Activated naive CD8-positive, alpha-beta T cell treated with anti-CD3 and anti-CD28 coated beads for 36 hours (primary cell): ENCODE results near the gene SUGT1. TPM values are rescaled to one million over a fixed set of nuclear protein-coding genes. Genes with fewer than 3 reads are reported as not detected.
"Not testable (repeated sequence)": the region's sequence is repeated elsewhere in the genome, so short reads cannot be mapped to it uniquely, and the experiment has no call there.

ENCODE experiments used
- DNase-seq: peaks from one replicate; pipeline ENCODE4 v3.0.0; 2021
- H3K27ac Mint-ChIP-seq: one replicate; pipeline ENCODE4 v1.8.0; 2022; ENCODE audit warnings: mild to moderate bottlenecking, moderate library complexity, mixed read lengths
- H3K27me3 Mint-ChIP-seq: one replicate; pipeline ENCODE4 v1.8.0; 2022; ENCODE audit warnings: mild to moderate bottlenecking, mixed read lengths
- H3K36me3 Mint-ChIP-seq: one replicate; pipeline ENCODE4 v1.8.0; 2021; ENCODE audit warnings: mild to moderate bottlenecking, mixed read lengths
- H3K4me1 Mint-ChIP-seq: one replicate; pipeline ENCODE4 v1.8.0; 2021; ENCODE audit warnings: mixed read lengths
- H3K4me3 Mint-ChIP-seq: one replicate; pipeline ENCODE4 v1.8.0; 2022; ENCODE audit warnings: mild to moderate bottlenecking, moderate library complexity, mixed read lengths
- H3K9me3 Mint-ChIP-seq: one replicate; pipeline ENCODE4 v1.8.0; 2022; ENCODE audit warnings: mixed read lengths
- total RNA-seq, 2 experiments: library from RNA; stranded (reverse); gene quantifications; one replicate each; pipeline ENCODE4 v1.2.3, GENCODE V29; 2021

SUGT1 gene
- 10 to 100 TPM; 63.6 TPM for total RNA-seq

GRCh38 chr13:52652196-52652979 is at the start of gene SUGT1:
SUGT1 (plus strand) TSS chr13:52652836; CDS start chr13:52652921, 85 bp downstream.
- peaks cover 22% of the 10 kb centered on the region for H3K36me3 Mint-ChIP-seq

GRCh38 chr13:52603316-52603715 is 49.3 kb upstream of the SUGT1 start:
- H3K27ac Mint-ChIP-seq, H3K36me3 Mint-ChIP-seq, DNase-seq, H3K9me3 Mint-ChIP-seq, H3K4me1 Mint-ChIP-seq, H3K4me3 Mint-ChIP-seq: not testable (repeated sequence)
- H3K27me3 Mint-ChIP-seq, result peaks cover 31% of the 10 kb centered on the region

More at GRCh38 chr13:52652196-52652979, at the start of gene SUGT1:
- H3K27me3 Mint-ChIP-seq, result no peaks in the 10 kb centered on the region
- no peak within 1 kb of the TSS for H3K27ac Mint-ChIP-seq
- peak; percentile 96 for DNase-seq
- no peaks in the 10 kb centered on the region for H3K9me3 Mint-ChIP-seq
- H3K4me1 Mint-ChIP-seq, result peaks cover 17% of the 10 kb centered on the region
- no peak within 1 kb of the TSS for H3K4me3 Mint-ChIP-seq

GRCh38 chr13:52606126-52606525 is 46.5 kb upstream of the SUGT1 start:
- H3K27ac Mint-ChIP-seq, H3K36me3 Mint-ChIP-seq, H3K4me3 Mint-ChIP-seq, DNase-seq, H3K9me3 Mint-ChIP-seq, H3K27me3 Mint-ChIP-seq, H3K4me1 Mint-ChIP-seq: not testable (repeated sequence)

- not testable (repeated sequence) for H3K9me3 Mint-ChIP-seq, H3K4me1 Mint-ChIP-seq, H3K4me3 Mint-ChIP-seq, H3K36me3 Mint-ChIP-seq, DNase-seq, H3K27ac Mint-ChIP-seq, H3K27me3 Mint-ChIP-seq
These were observed 45.8 kb upstream of the SUGT1 start for GRCh38 chr13:52606795-52607194.

GRCh38 chr13:52608184-52608583 is 44.5 kb upstream of the SUGT1 start:
- not testable (repeated sequence) for DNase-seq, H3K9me3 Mint-ChIP-seq, H3K36me3 Mint-ChIP-seq

GRCh38 chr13:52609013-52609606 is 43.5 kb upstream of the SUGT1 start:
- H3K27ac Mint-ChIP-seq, H3K36me3 Mint-ChIP-seq: not testable (repeated sequence)

More at GRCh38 chr13:52608184-52608583, 44.5 kb upstream of the SUGT1 start:
- not testable (repeated sequence) for H3K4me1 Mint-ChIP-seq, H3K27ac Mint-ChIP-seq, H3K4me3 Mint-ChIP-seq, H3K27me3 Mint-ChIP-seq

GRCh38 chr13:52610158-52610557 is 42.5 kb upstream of the SUGT1 start:
- H3K36me3 Mint-ChIP-seq, H3K27me3 Mint-ChIP-seq: not testable (repeated sequence)

More at GRCh38 chr13:52609013-52609606, 43.5 kb upstream of the SUGT1 start:
- H3K27me3 Mint-ChIP-seq, H3K4me3 Mint-ChIP-seq, H3K9me3 Mint-ChIP-seq, DNase-seq, H3K4me1 Mint-ChIP-seq: not testable (repeated sequence)

GRCh38 chr13:52615134-52615801 is 37.4 kb upstream of the SUGT1 start:
- H3K9me3 Mint-ChIP-seq, result no peaks in the 10 kb centered on the region
- no peak for DNase-seq
- H3K4me1 Mint-ChIP-seq, result peaks cover 18% of the 10 kb centered on the region
- H3K27me3 Mint-ChIP-seq, result no peaks in the 10 kb centered on the region
- H3K4me3 Mint-ChIP-seq, result peak overlapping the region; percentile 25
- peaks cover 9% of the 10 kb centered on the region for H3K36me3 Mint-ChIP-seq
- no peak overlapping the region for H3K27ac Mint-ChIP-seq

More at GRCh38 chr13:52610158-52610557, 42.5 kb upstream of the SUGT1 start:
- H3K4me1 Mint-ChIP-seq, H3K27ac Mint-ChIP-seq, H3K4me3 Mint-ChIP-seq, DNase-seq, H3K9me3 Mint-ChIP-seq: not testable (repeated sequence)

GRCh38 chr13:52615812-52616211 is 36.8 kb upstream of the SUGT1 start:
- peak overlapping the region; percentile 34 for H3K27ac Mint-ChIP-seq
- H3K4me3 Mint-ChIP-seq, result peak overlapping the region; percentile 100
- DNase-seq, result no peak
- peaks cover 21% of the 10 kb centered on the region for H3K4me1 Mint-ChIP-seq
- no peaks in the 10 kb centered on the region for H3K9me3 Mint-ChIP-seq
- peaks cover 9% of the 10 kb centered on the region for H3K36me3 Mint-ChIP-seq
- H3K27me3 Mint-ChIP-seq, result no peaks in the 10 kb centered on the region

- peak; percentile 87 for DNase-seq
- Mint-ChIP-seq H3K36me3 (peaks cover 9% of the 10 kb centered on the region), H3K9me3 (no peaks in the 10 kb centered on the region)
These were observed 35.3 kb upstream of the SUGT1 start for GRCh38 chr13:52617070-52618060.

GRCh38 chr13:52631083-52631690 is 21.4 kb upstream of the SUGT1 start:
- not testable (repeated sequence) for H3K9me3 Mint-ChIP-seq, H3K27ac Mint-ChIP-seq, H3K4me1 Mint-ChIP-seq, H3K4me3 Mint-ChIP-seq, H3K27me3 Mint-ChIP-seq, DNase-seq
- H3K36me3 Mint-ChIP-seq, result peaks cover 11% of the 10 kb centered on the region

More at GRCh38 chr13:52617070-52618060, 35.3 kb upstream of the SUGT1 start:
- no peaks in the 10 kb centered on the region for H3K27me3 Mint-ChIP-seq
- H3K4me3 Mint-ChIP-seq, result peak overlapping the region; percentile 100
- peak overlapping the region; percentile 90 for H3K27ac Mint-ChIP-seq
- peaks cover 30% of the 10 kb centered on the region for H3K4me1 Mint-ChIP-seq

GRCh38 chr13:52638666-52639328 is 13.8 kb upstream of the SUGT1 start:
- Mint-ChIP-seq H3K4me3 (no peak overlapping the region), H3K9me3 (no peaks in the 10 kb centered on the region), H3K27me3 (no peaks in the 10 kb centered on the region), H3K4me1 (no peaks in the 10 kb centered on the region), H3K27ac (no peak overlapping the region), H3K36me3 (peaks cover 24% of the 10 kb centered on the region)
- no peak for DNase-seq

GRCh38 chr13:52642131-52642530 is 10.5 kb upstream of the SUGT1 start, which contains the start of gene HNRNPA1L2:
HNRNPA1L2 (plus strand) TSS chr13:52642431; CDS start chr13:52642493, 62 bp downstream.
- H3K27ac Mint-ChIP-seq, result no peak within 1 kb of the TSS
- no peaks in the 10 kb centered on the region for H3K27me3 Mint-ChIP-seq
- no peaks in the 10 kb centered on the region for H3K9me3 Mint-ChIP-seq
- H3K36me3 Mint-ChIP-seq, result peaks cover 21% of the 10 kb centered on the region
- no peak within 1 kb of the TSS for H3K4me3 Mint-ChIP-seq
- no peak for DNase-seq
- H3K4me1 Mint-ChIP-seq, result no peaks in the 10 kb centered on the region
